GM12878 (cell line): ENCODE results near the gene P3H3. TPM values are rescaled to one million over a fixed set of nuclear protein-coding genes. Genes with fewer than 3 reads are reported as not detected.

Experiments
- ATAC-seq: fragments of 200-7000 bp; cut with Tn5 transposase; 3 replicates; pipeline ENCODE4 v1.9.1; 2020; ENCODE audit warnings: mild to moderate bottlenecking, moderate library complexity
- BruUV-seq: library from RNA; stranded (reverse); fragments of 400-500 nt; replicated peaks from 2 replicates; lab custom pipeline; 2021; lab: Mats Ljungman, UMichigan
- CTCF ChIA-PET: fragments of 300-600 bp; sonication (Branson Sonifier 250); formaldehyde crosslinking; extraction: SDS; loops from one replicate; lab custom pipeline; 2021; ENCODE audit warnings: inconsistent platforms; lab: Yijun Ruan, JAX
- POLR2A ChIA-PET: fragments of 350-600 bp; formaldehyde crosslinking; extraction: SDS; loops from one replicate; lab custom pipeline; 2021; ENCODE audit warnings: inconsistent platforms; lab: Charles Lee
- RAD21 ChIA-PET: fragments of 300-600 bp; sonication (Branson Sonifier 250); formaldehyde crosslinking; loops from one replicate; lab custom pipeline; 2023; ENCODE audit warnings: antibody characterized with exemption; ENCODE audit not compliant: unreplicated experiment; lab: Charles Lee
- SMC1A ChIA-PET: fragments of 300-600 bp; sonication (Branson Sonifier 250); formaldehyde crosslinking; loops from one replicate; lab custom pipeline; 2023; ENCODE audit not compliant: unreplicated experiment, uncharacterized antibody; lab: Charles Lee
- DNase-seq: peaks from one replicate; pipeline ENCODE4 v3.0.0-alpha.2; 2011; ENCODE audit warnings: low read depth, low spot score
- FAIRE-seq: peaks from 3 replicates; lab custom pipeline; 2011; peaks lifted over from hg19 to GRCh38; lab: Jason Lieb, UNC
- H2AFZ ChIP-seq: 2 replicates; pipeline ENCODE4 v1.6.0; 2011; ENCODE audit warnings: low read depth, low read length, control low read depth; ENCODE audit not compliant: control insufficient read depth
- H3K27ac ChIP-seq: 2 replicates; pipeline ENCODE4 v1.5.1; 2011; ENCODE audit warnings: control low read depth; ENCODE audit not compliant: control insufficient read depth, insufficient read depth
- H3K27me3 ChIP-seq, 2 experiments: replicated peaks in 1 of 2; 2 replicates each; pipeline versions ENCODE4 v1.6.0 to v1.6.1; 2011; ENCODE audit warnings: low read length in 1 of 2; ENCODE audit not compliant: control insufficient read depth in 2 of 2, insufficient read depth in 2 of 2
- H3K36me3 ChIP-seq, 2 experiments: 2 replicates each; pipeline ENCODE4 v1.5.1; 2011; ENCODE audit warnings: low read length in 1 of 2; ENCODE audit not compliant: control insufficient read depth in 2 of 2, insufficient read depth in 2 of 2
- H3K4me1 ChIP-seq: 2 replicates; pipeline ENCODE4 v1.6.1; 2011; ENCODE audit warnings: mild to moderate bottlenecking, low read length, moderate library complexity, mixed read lengths; ENCODE audit not compliant: control insufficient read depth, insufficient read depth
- H3K4me2 ChIP-seq: 2 replicates; pipeline ENCODE4 v1.6.0; 2011; ENCODE audit warnings: control low read depth; ENCODE audit not compliant: control insufficient read depth, insufficient read depth
- H3K4me3 ChIP-seq: fragments of 200-600 bp; sonication (generic); 2 replicates; pipeline ENCODE4 v1.5.1; 2016
- H3K79me2 ChIP-seq: 2 replicates; pipeline ENCODE4 v1.6.0; 2011; ENCODE audit warnings: low read length; ENCODE audit not compliant: control insufficient read depth, insufficient read depth
- H3K9ac ChIP-seq: 2 replicates; pipeline ENCODE4 v1.8.0; 2011; ENCODE audit warnings: low read length, control low read depth, mixed read lengths; ENCODE audit not compliant: control insufficient read depth, insufficient read depth
- H3K9me3 ChIP-seq: replicated peaks from 3 replicates; pipeline ENCODE4 v1.5.1; 2011; ENCODE audit warnings: mild to moderate bottlenecking, low read length; ENCODE audit not compliant: control insufficient read depth, insufficient read depth
- H4K20me1 ChIP-seq: 2 replicates; pipeline ENCODE4 v1.6.0; 2011; ENCODE audit not compliant: control insufficient read depth, insufficient read depth
- BCL11A ChIP-seq: IDR thresholded peaks from 2 replicates; pipeline ENCODE4 v1.6.1; 2011; ENCODE audit warnings: low read depth, low read length
- E2F4 ChIP-seq: IDR thresholded peaks from 2 replicates; pipeline ENCODE4 v1.6.1; 2012; ENCODE audit warnings: low read depth, low read length, improper control_type of control experiment
- E2F8 ChIP-seq: fragments of 450-650 bp; IDR thresholded peaks from 2 replicates; pipeline ENCODE4 v1.6.1; 2018; ENCODE audit warnings: mild to moderate bottlenecking, low read depth, moderate library complexity; ENCODE audit not compliant: partially characterized antibody
- EGR1 ChIP-seq, 2 experiments: IDR thresholded peaks; 1 replicate in 1 of 2; 2 replicates in 1 of 2; pipeline ENCODE4 v1.6.1; 2011 to 2012; ENCODE audit warnings: low read depth in 2 of 2, low read length in 2 of 2, borderline replicate concordance in 1 of 2, mild to moderate bottlenecking in 1 of 2, moderate library complexity in 1 of 2
- GATAD2B ChIP-seq: fragments of 450-650 bp; conservative IDR thresholded peaks from 2 replicates; pipeline ENCODE4 v1.6.1; 2017; ENCODE audit warnings: low read depth, mild to moderate bottlenecking, moderate library complexity
- HCFC1 ChIP-seq: fragments of 150-350 bp; IDR thresholded peaks from 2 replicates; pipeline ENCODE4 v1.6.1; 2014; ENCODE audit warnings: low read length
- KLF5 ChIP-seq: fragments of 450-650 bp; IDR thresholded peaks from 2 replicates; pipeline ENCODE4 v1.6.1; 2014; ENCODE audit warnings: mild to moderate bottlenecking; ENCODE audit not compliant: partially characterized antibody
- NFYB ChIP-seq: IDR thresholded peaks from 2 replicates; pipeline ENCODE4 v1.6.1; 2011; ENCODE audit warnings: low read depth, mild to moderate bottlenecking, low read length, improper control_type of control experiment, moderate library complexity; ENCODE audit not compliant: insufficient read depth
- PKNOX1 ChIP-seq: fragments of 450-650 bp; IDR thresholded peaks from 2 replicates; pipeline ENCODE4 v1.6.1; 2016; ENCODE audit warnings: mild to moderate bottlenecking
- PML ChIP-seq: IDR thresholded peaks from 2 replicates; pipeline ENCODE4 v1.6.1; 2012; ENCODE audit warnings: low read length, inconsistent platforms
- POLR2A ChIP-seq: IDR thresholded peaks from 2 replicates; pipeline ENCODE4 v1.6.1; 2011; ENCODE audit warnings: low read depth, mild to moderate bottlenecking, low read length
- POLR2AphosphoS2 ChIP-seq: IDR thresholded peaks from 2 replicates; pipeline ENCODE4 v1.6.1; 2011; ENCODE audit warnings: low read depth, mild to moderate bottlenecking, low read length, improper control_type of control experiment, moderate library complexity
- SREBF1 ChIP-seq: IDR thresholded peaks from 2 replicates; pipeline ENCODE4 v1.6.1; 2012; ENCODE audit warnings: mild to moderate bottlenecking, low read length
- TARDBP ChIP-seq: IDR thresholded peaks from 2 replicates; pipeline ENCODE4 v1.6.1; 2016; ENCODE audit warnings: borderline replicate concordance
- TCF12 ChIP-seq: IDR thresholded peaks from 2 replicates; pipeline ENCODE4 v1.6.1; 2011; ENCODE audit warnings: low read depth, mild to moderate bottlenecking, low read length
- YBX1 ChIP-seq: fragments of 450-650 bp; IDR thresholded peaks from 2 replicates; pipeline ENCODE4 v1.6.1; 2016; ENCODE audit warnings: antibody characterized with exemption
- ZNF687 ChIP-seq: fragments of 450-650 bp; IDR thresholded peaks from 2 replicates; pipeline ENCODE4 v1.6.1; 2017; ENCODE audit warnings: mild to moderate bottlenecking, moderate library complexity
- WGBS: methylation state at CpG from one replicate; pipeline ENCODE4 v1.1.6; 2016; ENCODE audit warnings: low lambda C conversion rate; ENCODE audit not compliant: insufficient replicate concordance, insufficient coverage; ENCODE audit errors: missing lambda C conversion rate; 5-methylcytosine and 5-hydroxymethylcytosine counted together
- in situ Hi-C: fragments of 300-500 bp; cut with MboI; formaldehyde crosslinking; loops from 9 replicates; pipeline ENCODE4 v1.14.3; 2018; ENCODE audit warnings: mixed read lengths
- intact Hi-C: fragments of 100-400 bp; cut with micrococcal nuclease; formaldehyde crosslinking; loops from one replicate; pipeline ENCODE4 v1.14.2; 2022; ENCODE audit not compliant: unreplicated experiment
- polyA plus RNA-seq, 11 experiments: library from polyadenylated mRNA; depleted of rRNA in 4 of 11; unstranded in 6 of 11; stranded (reverse) in 5 of 11; fragments of >200 nt; fragmentation: Nextera tagmentation in 4 of 11; fragmentation: Illumina TruSeq in 1 of 11; extraction: Ambion mirVana in 4 of 11; extraction: Trizol in 1 of 11; gene quantifications; 1 replicate in 1 of 11; 2 replicates in 10 of 11; pipeline versions ENCODE4 v1.2.1 to v1.2.3, GENCODE V29; 2011 to 2016; ENCODE audit warnings: inconsistent platforms in 2 of 11, missing spikeins in 2 of 11, low read depth in 1 of 11
- total RNA-seq, 4 experiments: library from RNA; depleted of rRNA in 3 of 4; stranded (reverse); fragments of >200 nt in 3 of 4; fragmentation: Illumina TruSeq in 1 of 4; extraction: Trizol in 1 of 4; gene quantifications; 2 replicates each; pipeline versions ENCODE4 v1.2.1 to v1.2.3, GENCODE V29; 2013 to 2021

P3H3 gene
- total and polyA plus RNA-seq, 10 of the 15 experiments (the other 5 are each of a cell fraction or from before 2014, with no cell fraction given), result 0.03 to 0.21 (median 0.05) TPM; not detected in 7

GRCh38 chr12:6883683-6884082, 55.5 kb downstream of the P3H3 start:
- in situ Hi-C loops (no loop called here), intact Hi-C loops (no loop called here)
- ChIA-PET RAD21 (no interaction called here), SMC1A (interaction anchor here (0.8 kb wide), 1 partner anchor 11 kb away, joined by 3 read pairs; the partner anchor contains the start of gene SPSB2), CTCF (interaction anchor here (4.5 kb wide), 1 partner anchor 12 kb away, joined by 19 read pairs; the partner anchor contains the start of gene SPSB2), POLR2A (no interaction called here)
- no peaks in the 10 kb centered on the region for H3K27me3 ChIP-seq
- 96% methylated on average over 11 of the region's 11 CpGs for WGBS
- FAIRE-seq (no peak), DNase-seq (no peak), ATAC-seq (no peak)
- H3K36me3 ChIP-seq, result peaks cover 0 to 10% of the 10 kb centered on the region in 2 experiments; a peak in 3 of 4 replicates
- H3K79me2 ChIP-seq, result no peaks in the 10 kb centered on the region
- no peak overlapping the region for H3K9ac ChIP-seq
- H3K4me1 ChIP-seq, result no peaks in the 10 kb centered on the region
- TF ChIP-seq E2F8, result no peak
- TF ChIP-seq POLR2A, result no peak
- TF ChIP-seq SREBF1, result no peak
- TF ChIP-seq YBX1, result no peak
- TF ChIP-seq TARDBP, result no peak
- TF ChIP-seq BCL11A, result no peak
- TF ChIP-seq GATAD2B, result no peak
- no peak for TF ChIP-seq EGR1 (IDR thresholded peaks at IDR 0.05; ENCODE audit: borderline replicate concordance in 1 of 2, low read depth in 2 of 2, low read length in 2 of 2)
- no peak for TF ChIP-seq HCFC1
- TF ChIP-seq PML, result no peak
- no peak for TF ChIP-seq E2F4
- no peak for TF ChIP-seq KLF5
- TF ChIP-seq NFYB, result no peak
- no peak for TF ChIP-seq PKNOX1
- no peak for TF ChIP-seq ZNF687
- TF ChIP-seq TCF12, result no peak
- TF ChIP-seq POLR2AphosphoS2, result no peak
- no peak overlapping the region for H2AFZ ChIP-seq
- H3K27ac ChIP-seq, result no peak overlapping the region
- no TSS peak for BruUV-seq
- H3K4me2 ChIP-seq, result no peak overlapping the region
- no peak overlapping the region for H3K4me3 ChIP-seq
- no peaks in the 10 kb centered on the region for H4K20me1 ChIP-seq
- H3K9me3 ChIP-seq, result no peaks in the 10 kb centered on the region
